HG03196 (cell line): ENCODE results near the gene CHRNE.
"Not testable (repeated sequence)": the region's sequence is repeated elsewhere in the genome, so short reads cannot be mapped to it uniquely, and the experiment has no call there.

ENCODE experiments used
- ATAC-seq: cut with Tn5 transposase; IDR thresholded peaks from one replicate; pipeline ENCODE4 v1.9.1; 2021; ENCODE audit not compliant: unreplicated experiment

The CHRNE gene

GRCh38 chr17:4908301-4908700 lies 5.4 kb upstream of the CHRNE start:
- no peak for ATAC-seq

- ATAC-seq: not testable (repeated sequence)
These were observed 3.7 kb upstream of the CHRNE start for GRCh38 chr17:4906642-4907041.

GRCh38 chr17:4902540-4902939 lies 358 bp downstream of the CHRNE start:
- ATAC-seq: no peak

GRCh38 chr17:4901648-4902344 lies 1.1 kb downstream of the CHRNE start:
- no peak for ATAC-seq

- no peak for ATAC-seq
These were observed 1.7 kb downstream of the CHRNE start for GRCh38 chr17:4901108-4901647.

GRCh38 chr17:4900231-4901107 lies 2.4 kb downstream of the CHRNE start:
- ATAC-seq: no peak

- no peak for ATAC-seq
These were observed 3.3 kb downstream of the CHRNE start, which contains the start of gene C17orf107 for GRCh38 chr17:4899341-4900230. TSS of gene C17orf107 (plus strand) at chr17:4899536. CDS start at chr17:4899763, 227 bp downstream.

GRCh38 chr17:4898927-4899326 lies 4.0 kb downstream of the CHRNE start:
- ATAC-seq: no peak

- no peak for ATAC-seq
These were observed 4.5 kb downstream of the CHRNE start for GRCh38 chr17:4898351-4898750.

GRCh38 chr17:4897785-4898184 lies 5.1 kb downstream of the CHRNE start:
- ATAC-seq: no peak

GRCh38 chr17:4897198-4897687 lies 5.7 kb downstream of the CHRNE start:
- no peak for ATAC-seq

GRCh38 chr17:4896332-4897197 lies 6.3 kb downstream of the CHRNE start:
- no peak for ATAC-seq

GRCh38 chr17:4895657-4896331 lies 7.1 kb downstream of the CHRNE start:
- no peak for ATAC-seq

GRCh38 chr17:4895121-4895520 lies 7.8 kb downstream of the CHRNE start:
- ATAC-seq: no peak

GRCh38 chr17:4893721-4894560 lies 9.0 kb downstream of the CHRNE start:
- ATAC-seq: no peak

GRCh38 chr17:4893272-4893671 lies 9.6 kb downstream of the CHRNE start:
- ATAC-seq: no peak

GRCh38 chr17:4892499-4893221 lies 10.2 kb downstream of the CHRNE start:
- ATAC-seq: no peak
